HG03469 (cell line): ENCODE measurements around the gene CORO2B.
"Not testable (repeated sequence)": the region's sequence is repeated elsewhere in the genome, so short reads cannot be mapped to it uniquely, and the experiment has no call there.

Source experiments
- ATAC-seq: cut with Tn5 transposase; IDR thresholded peaks from one replicate; pipeline ENCODE4 v1.9.1; 2021; ENCODE audit warnings: mild to moderate bottlenecking, moderate library complexity, moderate number of reproducible peaks; ENCODE audit not compliant: unreplicated experiment

CORO2B gene

DNA sequence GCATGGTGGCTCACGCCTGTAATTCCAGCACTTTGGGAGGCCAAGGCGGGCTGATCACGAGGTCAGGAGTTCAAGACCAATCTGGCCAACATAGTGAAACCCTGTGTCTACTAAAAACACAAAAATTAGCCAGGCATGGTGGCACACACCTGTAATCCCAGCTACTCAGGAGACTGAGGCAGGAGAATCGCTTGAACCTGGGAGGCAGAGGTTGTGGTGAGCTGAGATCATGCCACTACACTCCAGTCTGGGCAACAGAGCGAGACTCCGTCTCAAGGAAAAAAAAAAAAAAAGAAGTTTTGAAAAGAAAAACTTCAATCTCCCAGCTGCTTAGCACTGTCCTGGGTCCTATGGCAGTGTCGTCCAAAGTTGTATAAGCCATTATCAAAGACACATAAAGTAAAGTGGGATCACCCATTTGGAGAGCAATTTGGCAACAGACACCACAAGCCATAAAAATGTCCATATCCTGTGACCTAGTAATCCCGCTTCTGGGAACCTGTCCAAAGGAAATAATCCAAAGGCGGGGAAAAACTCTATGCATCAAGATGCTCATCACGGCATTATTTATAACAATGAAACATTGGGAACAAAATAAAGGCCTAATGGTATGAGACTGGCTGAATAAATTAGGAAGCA, 26.2 kb downstream of the CORO2B start:
- not testable (repeated sequence) for ATAC-seq

DNA sequence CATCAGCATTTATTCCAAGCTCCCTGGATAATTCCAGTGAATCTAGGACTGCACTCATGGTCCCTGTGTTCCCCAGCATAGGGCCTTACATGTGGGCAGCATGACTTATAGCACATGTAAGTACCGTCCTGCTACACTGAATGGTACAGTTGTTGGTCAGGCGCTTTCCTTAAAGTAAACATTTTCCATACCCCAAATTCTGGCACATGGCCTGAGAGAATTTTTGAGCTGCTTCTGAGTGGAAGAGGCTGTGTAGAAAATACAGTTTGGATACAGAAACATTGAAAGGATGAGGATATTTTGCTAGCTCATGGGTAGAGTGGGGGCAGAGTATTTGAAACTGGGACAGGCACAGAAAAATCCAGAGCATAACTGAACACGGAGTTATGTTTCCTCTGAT, 27.6 kb downstream of the CORO2B start:
- no peak for ATAC-seq

DNA sequence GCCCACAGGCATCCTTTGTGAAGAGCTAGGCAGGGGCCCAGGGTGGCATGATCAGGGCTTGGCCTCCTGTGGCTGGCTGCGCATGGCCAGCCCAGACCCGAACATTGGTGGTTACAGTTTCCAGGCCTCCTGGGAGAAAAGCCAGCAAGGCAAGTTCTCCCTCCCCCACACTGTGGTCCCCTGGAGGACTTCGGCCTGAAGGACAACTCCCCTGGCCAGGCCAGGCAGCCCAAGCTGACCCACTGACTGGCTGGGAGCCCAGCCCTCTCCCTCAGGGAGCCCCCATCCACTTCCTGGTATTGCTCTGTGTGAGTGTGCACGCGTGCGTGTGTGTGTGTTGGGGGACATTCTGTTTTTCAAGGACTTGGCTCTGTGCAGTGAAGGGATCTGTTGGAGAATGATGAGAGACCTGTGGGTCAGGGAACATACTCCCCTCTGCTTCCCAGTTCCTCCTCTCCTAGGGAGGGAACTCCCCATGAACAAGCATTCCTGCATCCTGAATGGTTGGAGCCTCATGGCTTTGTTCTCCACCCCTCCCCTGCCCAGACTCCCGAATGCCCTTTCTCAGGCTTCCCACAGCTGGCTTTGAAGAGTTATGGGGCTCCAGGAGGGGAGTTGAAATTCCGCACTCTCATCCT, 29.5 kb downstream of the CORO2B start:
- ATAC-seq = no peak

DNA sequence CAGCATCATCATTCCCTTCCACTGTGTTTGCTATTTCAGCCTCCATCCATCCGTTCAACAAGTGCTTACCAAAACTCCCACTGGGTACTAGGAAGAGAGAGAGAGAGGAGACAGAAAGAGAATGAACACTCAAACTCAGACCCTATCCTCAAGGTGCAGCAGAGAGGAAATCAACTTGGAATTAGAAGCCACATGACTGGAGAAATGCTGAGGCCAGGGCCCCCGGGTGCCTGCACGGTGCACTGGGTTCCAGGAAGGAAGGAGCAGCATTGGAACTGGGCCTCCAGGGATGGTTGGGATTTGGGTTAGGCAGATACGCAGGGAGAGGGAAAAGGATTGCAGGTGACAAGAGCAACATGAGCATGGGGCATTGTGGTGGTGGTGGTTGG, 30.0 kb downstream of the CORO2B start:
- no peak for ATAC-seq

DNA sequence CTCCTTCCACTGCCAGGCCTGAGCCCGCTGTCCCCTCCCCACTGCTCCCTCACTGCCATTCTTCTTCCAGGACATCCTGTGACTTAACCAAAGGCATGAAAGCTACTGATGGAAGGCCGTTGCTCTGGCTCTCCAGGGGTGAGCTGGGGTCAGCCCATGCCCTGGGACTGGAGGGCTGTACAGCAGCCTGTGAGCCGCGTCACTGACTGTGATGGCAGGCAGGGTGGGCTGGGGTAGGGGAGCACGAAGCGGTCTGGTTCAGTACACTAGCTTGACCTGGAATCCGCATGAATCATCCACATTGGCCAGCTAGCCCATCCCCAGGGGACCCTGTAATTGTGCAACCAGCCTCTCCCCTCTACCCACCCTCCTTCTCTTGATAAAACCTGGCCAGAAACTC, 30.8 kb downstream of the CORO2B start:
- no peak for ATAC-seq

DNA sequence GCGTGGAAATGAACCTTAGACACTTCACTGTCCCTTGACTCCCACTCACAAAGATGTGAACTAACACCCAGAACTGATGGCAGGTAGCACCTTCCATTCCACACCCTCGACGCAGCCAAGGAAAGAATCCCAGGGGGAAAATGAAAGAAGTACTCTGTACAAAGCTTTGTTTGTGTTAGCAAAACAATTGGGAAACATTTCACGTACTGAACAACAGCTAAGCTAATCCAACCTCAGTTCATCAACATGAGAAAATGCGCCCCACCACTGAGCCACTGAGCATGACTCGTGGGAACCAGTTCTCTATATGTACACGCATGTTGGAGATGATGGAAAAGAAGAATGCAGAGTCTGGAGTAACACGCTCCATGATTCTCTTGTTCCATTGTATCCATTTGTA, 32.0 kb downstream of the CORO2B start:
- no peak for ATAC-seq

DNA sequence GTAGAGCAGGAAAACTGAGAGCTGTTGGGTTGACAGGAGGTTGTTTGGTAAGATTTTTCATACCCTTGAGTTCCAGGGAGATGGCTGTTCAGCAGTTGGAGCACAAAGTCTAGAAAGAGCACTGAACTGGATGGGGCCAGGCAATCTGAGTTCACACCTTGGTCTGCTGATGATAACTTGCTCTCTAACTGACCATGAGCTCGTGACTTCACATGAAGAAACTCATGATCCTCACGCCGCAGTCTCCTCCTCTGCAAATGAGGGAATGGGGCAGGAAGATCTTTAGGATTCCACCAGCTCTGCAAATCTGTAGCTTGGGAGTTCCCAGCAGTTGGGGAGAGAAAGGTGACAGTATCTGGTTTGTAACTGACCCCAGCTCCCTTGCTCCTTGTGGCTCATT, 33.7 kb downstream of the CORO2B start:
- no peak for ATAC-seq

DNA sequence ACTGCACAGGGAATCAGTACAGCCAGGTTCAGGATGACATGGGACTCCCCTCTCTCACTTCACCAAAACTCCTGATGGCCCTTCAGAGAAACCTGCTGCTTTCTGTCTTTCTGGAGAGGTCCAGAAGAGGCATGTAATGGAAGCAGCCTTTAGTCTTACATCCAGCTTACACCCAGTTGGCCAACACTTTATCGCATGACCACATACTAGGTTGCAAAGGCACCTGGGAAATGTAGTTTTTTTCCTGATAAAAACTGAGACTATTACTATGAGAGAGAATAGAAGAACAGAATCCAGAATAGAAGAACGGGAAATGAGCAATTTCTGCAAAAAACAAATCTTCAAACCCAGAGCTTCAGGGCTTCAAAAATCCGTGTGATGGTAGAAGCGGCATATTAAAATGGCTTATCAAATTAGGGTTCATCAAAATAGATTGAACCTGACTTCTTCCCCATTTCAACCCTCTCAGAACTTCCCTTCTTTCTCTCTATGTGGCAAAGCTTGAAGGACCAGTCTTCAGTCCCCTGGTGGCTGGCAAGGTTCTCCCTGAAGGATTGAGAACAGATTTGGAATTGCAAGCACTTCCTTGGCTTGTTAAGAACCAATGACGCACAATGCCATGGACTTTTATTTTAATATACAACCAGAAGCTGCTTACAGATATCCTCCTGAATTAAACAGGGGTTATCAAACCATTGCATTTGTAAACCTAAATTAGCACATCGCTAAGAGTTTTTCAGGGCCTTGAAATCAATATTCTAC, 34.4 kb downstream of the CORO2B start:
- no peak for ATAC-seq

DNA sequence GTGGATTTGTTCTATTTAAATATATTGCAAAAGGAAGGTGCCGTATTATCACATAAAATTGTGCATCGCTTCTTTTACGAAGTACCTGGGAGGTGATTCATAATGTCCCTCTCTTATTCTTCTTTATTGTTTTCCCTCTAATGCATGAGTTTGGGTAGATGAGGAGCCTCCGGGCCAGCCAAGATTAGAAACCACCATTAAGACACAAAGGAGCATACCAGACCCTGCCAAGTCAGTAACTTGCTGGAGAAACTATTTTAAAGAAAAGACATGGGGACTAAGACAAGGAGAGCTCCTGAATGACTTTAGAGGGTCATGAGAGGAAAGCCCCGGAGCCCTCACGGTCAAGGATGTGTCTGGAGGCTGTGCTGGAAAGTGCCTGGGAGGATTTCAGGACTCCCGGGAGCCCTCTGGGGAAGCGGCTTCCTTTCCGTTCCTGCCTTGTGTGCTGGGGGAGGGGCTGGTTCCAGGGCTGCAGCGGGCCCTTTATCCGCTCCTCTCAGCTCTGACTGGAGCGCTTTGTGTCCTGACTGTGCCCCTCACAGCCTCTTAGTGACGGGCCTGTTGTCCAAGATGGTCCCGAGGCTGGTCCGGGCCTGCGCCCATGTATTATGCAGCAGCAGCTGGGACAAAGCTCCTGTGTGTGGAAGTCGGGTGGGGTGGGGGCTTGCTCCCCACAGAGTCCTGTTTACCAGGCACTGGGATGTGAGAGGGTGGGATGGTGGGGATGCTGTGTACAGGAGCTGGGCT, 35.7 kb downstream of the CORO2B start:
- ATAC-seq = no peak

DNA sequence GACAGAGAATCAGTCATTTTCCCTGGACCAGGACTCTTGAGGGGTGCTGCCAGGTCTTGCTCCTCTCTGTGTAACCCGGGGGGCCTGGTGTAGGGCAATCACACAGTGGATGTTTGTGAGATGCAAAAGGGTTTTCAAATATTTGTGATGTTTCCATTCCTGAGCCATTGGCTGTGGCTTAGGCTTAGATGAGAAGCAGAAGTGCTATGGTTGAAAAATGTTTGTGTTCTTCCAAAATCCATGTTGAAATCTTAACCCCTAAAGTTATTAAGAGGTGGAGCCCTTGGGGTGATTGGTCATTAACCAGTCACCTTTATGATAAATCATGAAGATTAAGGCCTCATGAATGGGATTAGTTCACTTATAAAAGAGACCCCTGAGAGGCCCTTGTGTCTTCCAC, 36.5 kb downstream of the CORO2B start:
- ATAC-seq = no peak

DNA sequence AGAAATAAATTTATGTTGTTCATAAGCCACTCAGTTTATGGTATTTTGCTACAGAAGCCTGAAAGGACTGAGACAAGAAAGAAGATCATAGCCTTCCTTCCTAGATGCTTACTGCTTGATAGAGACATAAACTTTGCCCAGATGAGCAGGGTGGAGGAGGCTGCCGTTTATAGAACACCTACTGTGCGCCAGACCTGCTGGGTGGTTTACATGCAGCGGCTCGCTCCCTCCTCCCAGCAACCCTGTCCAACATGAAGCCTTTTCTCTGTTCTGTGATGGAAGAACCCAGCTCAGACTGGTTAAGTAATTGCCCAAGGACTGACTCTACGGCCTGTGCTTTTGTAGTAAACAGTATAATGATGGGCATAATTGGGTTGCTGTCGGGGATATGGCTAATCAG, 37.0 kb downstream of the CORO2B start:
- no peak for ATAC-seq

DNA sequence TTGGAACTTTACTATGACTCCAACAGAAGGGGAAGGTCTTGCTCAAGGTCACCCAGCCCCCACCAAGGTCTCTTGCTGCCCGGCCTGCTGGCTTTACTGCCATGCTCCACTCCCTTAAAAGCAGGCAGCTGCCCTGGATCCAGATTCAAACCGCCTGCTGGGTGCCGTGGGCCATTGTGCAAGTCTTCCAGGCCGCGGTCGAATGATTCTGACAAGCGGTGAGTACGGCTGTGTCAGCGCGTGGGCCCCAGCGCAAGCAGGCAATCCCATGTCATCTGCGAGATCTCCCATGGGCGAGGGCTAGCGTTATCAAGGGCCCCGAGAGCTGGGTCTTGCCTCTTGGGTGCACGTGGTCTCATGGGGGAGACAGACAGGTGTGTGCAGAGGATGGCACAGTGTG, 37.6 kb downstream of the CORO2B start:
- ATAC-seq = no peak

DNA sequence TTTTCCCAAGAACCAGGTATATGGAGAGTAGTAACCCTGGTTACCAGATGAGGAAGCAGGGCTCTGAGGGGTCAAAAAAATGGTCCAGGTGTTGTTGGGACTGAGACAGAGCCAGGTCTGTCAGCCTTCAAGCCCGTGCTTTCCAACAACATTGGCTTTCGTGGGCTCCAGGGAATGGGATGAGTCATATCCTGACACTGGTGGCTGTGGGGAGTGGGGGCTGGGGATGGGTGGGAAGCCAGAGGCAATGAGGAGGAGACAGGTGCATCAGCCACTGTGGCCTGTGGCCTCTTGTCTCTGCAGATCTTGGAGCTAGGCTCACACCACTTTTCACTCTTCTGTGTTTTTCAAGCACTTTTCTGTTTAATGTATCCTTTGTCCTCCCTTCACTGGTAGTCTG, 38.2 kb downstream of the CORO2B start:
- ATAC-seq = no peak

DNA sequence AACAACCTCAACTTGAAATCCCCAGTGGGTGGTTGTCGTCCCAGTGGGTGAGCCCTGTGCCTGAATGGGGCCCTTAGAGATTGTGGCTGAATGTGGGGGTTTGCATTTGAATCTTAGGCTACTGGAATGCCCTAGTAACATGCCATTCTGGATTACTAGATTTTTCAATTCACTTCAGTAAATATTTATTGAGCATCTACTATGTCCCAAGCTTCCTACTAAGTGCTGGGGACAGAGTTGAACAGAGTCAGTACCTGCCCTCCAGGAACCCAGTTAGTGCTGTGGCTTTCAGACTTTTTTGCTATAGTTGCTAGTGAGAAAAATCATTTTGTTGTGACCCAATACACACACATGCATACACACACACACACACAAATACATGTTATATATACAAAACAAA, 39.0 kb downstream of the CORO2B start:
- ATAC-seq = no peak

DNA sequence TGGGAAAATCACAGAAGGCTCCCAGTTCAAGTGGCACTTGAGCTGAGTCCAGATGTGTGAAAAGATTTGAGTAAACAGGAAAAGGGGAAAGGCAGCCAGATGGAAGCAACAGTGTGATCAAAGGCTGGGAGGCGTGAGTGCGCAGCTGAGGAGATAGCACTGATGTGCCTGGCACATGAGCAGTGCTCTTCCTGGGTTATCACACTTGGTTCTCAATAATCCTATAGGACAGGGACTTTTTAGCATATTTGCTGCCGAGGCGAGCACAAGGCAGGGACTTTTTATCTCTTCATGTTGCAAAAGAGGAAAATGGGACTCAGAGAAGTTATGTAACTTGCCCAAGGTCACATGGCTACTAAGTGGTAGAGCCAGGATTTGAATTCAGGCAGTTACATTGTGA, 39.6 kb downstream of the CORO2B start:
- ATAC-seq = no peak

DNA sequence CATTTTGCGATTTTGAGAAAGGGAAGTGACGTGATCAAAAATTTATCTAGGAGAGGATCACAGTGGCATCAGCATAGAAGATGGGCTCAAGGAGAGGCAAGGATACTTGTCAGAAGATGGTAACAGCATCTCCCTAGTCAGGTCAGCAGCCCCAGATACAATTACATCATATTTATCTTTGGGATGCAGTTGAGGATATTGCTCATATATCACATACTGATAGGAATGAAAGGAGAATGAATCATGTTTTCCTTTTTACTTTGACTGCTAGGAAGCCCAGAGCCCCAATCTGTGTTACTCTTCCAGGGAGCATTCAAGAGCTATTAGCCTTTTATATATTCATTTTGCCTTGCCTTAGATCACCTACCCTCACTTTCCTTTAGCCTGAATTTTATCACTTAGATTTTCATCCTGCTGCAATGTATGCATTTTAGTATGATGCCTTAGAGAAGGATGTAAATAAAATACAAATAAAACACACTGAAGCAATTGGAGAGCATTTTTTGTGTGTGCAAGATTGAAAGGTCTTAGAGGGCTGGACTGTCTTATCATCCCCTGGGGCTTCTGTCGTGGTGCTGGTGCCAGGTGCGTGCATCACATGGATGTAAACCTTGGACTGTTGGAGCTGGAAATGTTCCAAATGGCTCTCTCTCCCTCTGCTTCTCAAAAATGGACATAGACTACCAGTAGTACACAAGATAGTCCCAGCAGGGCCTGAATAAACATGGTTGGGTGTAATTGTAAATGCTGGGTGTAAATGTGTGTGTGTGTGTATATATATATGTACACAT, 40.3 kb downstream of the CORO2B start:
- ATAC-seq = no peak

DNA sequence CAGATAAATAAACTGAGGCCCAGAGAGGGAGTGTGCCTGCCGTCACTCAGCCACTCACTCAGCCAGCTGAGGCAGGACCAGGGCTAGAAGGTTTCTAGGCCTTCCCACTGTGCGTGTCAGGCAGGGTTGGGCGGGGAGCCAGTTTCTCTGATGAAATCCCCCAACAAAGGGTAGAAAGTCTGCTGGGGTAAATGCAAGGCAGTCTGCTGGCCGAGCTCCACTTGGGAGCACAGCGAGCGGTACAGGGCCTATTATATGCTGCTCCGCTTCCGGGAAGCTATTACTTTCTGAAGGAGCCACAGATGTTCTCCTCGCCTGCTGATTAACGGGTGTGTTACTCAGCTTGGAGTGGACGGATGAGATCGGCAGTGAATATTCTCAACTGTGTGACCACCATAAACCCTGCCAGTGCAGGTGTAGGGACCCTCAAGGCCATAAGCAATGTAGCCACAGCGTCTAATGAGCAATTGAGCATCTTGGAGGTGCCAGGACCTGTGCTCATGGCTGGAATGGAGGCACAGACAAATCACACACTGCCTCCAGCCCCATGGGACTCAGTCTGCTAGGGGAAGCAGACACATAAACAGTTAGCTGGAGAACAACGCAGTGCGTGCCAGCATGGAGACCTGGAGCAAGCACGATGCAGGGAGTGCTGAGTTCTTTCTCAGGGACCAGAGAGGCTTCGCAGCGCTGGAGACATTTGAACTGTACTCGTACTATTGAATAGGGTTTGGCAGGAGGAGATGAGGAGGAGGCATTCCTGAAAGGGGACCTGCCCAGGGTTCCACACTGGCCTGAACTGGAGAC, 42.1 kb downstream of the CORO2B start:
- no peak for ATAC-seq

DNA sequence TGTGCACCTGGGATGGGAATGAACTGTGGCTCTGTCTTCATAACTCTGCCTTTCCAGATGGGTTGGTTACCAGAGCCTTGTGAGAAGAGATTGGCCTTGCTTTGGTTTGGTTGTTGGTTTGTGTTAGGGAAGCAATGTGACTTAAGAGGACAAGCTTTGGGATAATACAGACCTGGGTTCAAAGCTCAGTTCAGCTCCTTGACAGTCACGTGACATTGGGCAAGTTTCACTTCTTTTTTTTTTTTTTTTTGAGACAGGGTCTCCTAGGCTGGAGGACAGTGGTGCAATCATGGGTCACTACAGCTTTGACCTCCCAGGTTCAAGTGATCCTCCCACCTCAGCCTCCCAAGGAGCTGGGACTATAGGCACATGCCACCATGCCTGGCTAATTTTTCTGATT, 42.7 kb downstream of the CORO2B start:
- no peak for ATAC-seq

DNA sequence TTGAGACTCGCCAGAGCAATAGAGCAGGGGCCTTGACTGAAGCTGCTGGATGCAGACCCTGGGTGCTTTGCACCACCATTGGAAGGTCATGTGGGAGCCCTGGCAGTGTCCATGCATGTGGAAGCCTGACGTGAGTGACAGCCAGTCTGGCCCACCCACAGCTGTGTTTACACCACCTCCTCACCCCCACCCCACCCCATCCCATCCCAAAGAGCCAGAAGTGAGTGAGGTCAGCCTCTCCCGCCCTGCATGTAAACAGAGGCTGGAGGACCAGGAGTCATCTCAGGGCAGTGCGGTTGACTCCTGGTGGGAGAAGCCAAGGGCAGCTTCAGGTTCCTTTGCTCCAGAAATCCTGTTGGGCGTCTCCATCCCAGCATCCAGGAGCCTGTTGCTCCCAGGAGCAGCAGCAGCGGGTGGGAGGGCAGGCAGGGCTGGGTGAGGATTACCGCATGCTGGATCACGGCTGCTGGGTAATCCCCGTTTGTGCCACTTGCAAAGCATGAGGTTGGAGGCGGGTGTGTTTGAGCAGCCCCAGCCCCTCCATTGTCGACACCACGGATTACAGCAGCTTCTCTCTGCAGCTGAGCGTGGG, 44.6 kb downstream of the CORO2B start:
- ATAC-seq = no peak

DNA sequence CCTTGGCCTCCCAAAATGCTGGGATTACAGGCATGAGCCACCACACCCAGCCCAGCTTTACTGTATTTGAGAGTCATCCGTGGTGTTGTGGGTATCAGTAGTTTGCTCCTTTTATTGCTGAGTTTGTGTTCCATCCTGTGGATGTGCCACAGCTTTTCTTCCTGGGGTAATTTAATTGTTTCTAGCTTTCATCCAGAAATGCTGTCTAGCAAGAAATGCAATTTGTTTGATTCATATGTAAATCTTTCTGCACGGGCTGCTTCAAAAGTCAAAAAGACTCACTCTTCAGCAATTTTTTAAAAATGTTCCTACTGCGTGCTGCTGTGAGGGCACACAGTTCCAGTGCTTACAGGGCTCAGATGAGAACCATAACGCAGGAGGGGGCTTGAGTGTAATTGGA, 47.1 kb downstream of the CORO2B start:
- no peak for ATAC-seq
